Non-pigmented ciliary epithelial cell (primary cell): ENCODE results near the gene CCDC73.
"Not testable (repeated sequence)": the region's sequence is repeated elsewhere in the genome, so short reads cannot be mapped to it uniquely, and the experiment has no call there.

Source experiments
- DNase-seq: peaks from one replicate; pipeline ENCODE4 v3.0.0-alpha.2; 2010; ENCODE audit warnings: low read depth

Gene CCDC73

GRCh38 chr11:32794439-32794838, at the start of gene CCDC73:
Gene CCDC73, minus strand, starts transcription at chr11:32794662. Its CDS starts 34,419 bp downstream, at chr11:32760243.
- no peak for DNase-seq

- no peak for DNase-seq
Measured at GRCh38 chr11:32843544-32843943, 49.1 kb upstream of the CCDC73 start.

GRCh38 chr11:32840587-32840986, 46.1 kb upstream of the CCDC73 start:
- no peak for DNase-seq

GRCh38 chr11:32839308-32839707, 44.8 kb upstream of the CCDC73 start:
- no peak for DNase-seq

- no peak for DNase-seq
Measured at GRCh38 chr11:32838505-32839274, 44.2 kb upstream of the CCDC73 start.

GRCh38 chr11:32836946-32837345, 42.5 kb upstream of the CCDC73 start:
- no peak for DNase-seq

- no peak for DNase-seq
Measured at GRCh38 chr11:32833921-32834320, 39.5 kb upstream of the CCDC73 start.

GRCh38 chr11:32831221-32831620, 36.8 kb upstream of the CCDC73 start:
- DNase-seq, result no peak

- no peak for DNase-seq
Measured at GRCh38 chr11:32830796-32831195, 36.3 kb upstream of the CCDC73 start.

GRCh38 chr11:32830413-32830738, 35.9 kb upstream of the CCDC73 start:
- no peak for DNase-seq

GRCh38 chr11:32829680-32830412, 35.4 kb upstream of the CCDC73 start, which contains the start of gene PRRG4:
Gene PRRG4, plus strand, starts transcription at chr11:32829927. Its CDS starts 603 bp downstream, at chr11:32830530.
- no peak for DNase-seq

GRCh38 chr11:32829157-32829679, 34.8 kb upstream of the CCDC73 start:
- DNase-seq, result no peak

GRCh38 chr11:32827276-32827675, 32.8 kb upstream of the CCDC73 start:
- no peak for DNase-seq

- no peak for DNase-seq
Measured at GRCh38 chr11:32826113-32826512, 31.7 kb upstream of the CCDC73 start.

GRCh38 chr11:32823617-32824016, 29.2 kb upstream of the CCDC73 start:
- not testable (repeated sequence) for DNase-seq

GRCh38 chr11:32821917-32822560, 27.6 kb upstream of the CCDC73 start:
- no peak for DNase-seq

GRCh38 chr11:32821517-32821916, 27.1 kb upstream of the CCDC73 start:
- no peak for DNase-seq

- no peak for DNase-seq
Measured at GRCh38 chr11:32820497-32820896, 26.0 kb upstream of the CCDC73 start.

GRCh38 chr11:32819187-32819586, 24.7 kb upstream of the CCDC73 start:
- no peak for DNase-seq

- DNase-seq, result no peak
Measured at GRCh38 chr11:32817852-32818183, 23.4 kb upstream of the CCDC73 start.

GRCh38 chr11:32817181-32817851, 22.9 kb upstream of the CCDC73 start:
- no peak for DNase-seq

GRCh38 chr11:32809313-32809712, 14.9 kb upstream of the CCDC73 start:
- peak; percentile 40 for DNase-seq
